ENCODE results near the gene REX1BD. TPM values are rescaled to one million over a fixed set of nuclear protein-coding genes. Genes with fewer than 3 reads are reported as not detected.

REX1BD gene
- total and polyA plus RNA-seq, 2 of the 13 experiments (the other 11 are each of a cell fraction or from before 2014, with no cell fraction given): 7.5 to 25.4 TPM

GRCh38 chr19:18626906-18627305 is 38.3 kb downstream of the REX1BD start:
- H3K4me1 ChIP-seq (ENCODE audit: insufficient read depth, low read length): no peaks in the 10 kb centered on the region
- no peaks in the 10 kb centered on the region for H3K36me3 ChIP-seq (replicated peaks in 1 of 2; ENCODE audit: control insufficient read depth in 1 of 2, insufficient read depth in 2 of 2, low read length in 2 of 2)
- H3K27ac ChIP-seq (ENCODE audit: extremely low read length, insufficient read depth, low read length): no peak overlapping the region
- intact Hi-C loops (cut with micrococcal nuclease; ENCODE audit: unreplicated experiment) (no loop called here), in situ Hi-C loops (cut with HindIII; ENCODE audit: extremely low pct_ligation_motif_present, low pct_unique_long_range_greater_than_20kb) (no loop called here)
- DNase-seq (ENCODE audit: low spot score): no peak
- ChIA-PET CTCF (ENCODE audit: low intra/inter-chr PET ratio, low total read pairs) (no interaction called here), POLR2A (no interaction called here)
- H4K20me1 ChIP-seq (ENCODE audit: insufficient read depth, low read length): no peaks in the 10 kb centered on the region
- H3K4me2 ChIP-seq (ENCODE audit: low read depth, low read length): no peak overlapping the region
- WGBS (ENCODE audit: low lambda C conversion rate): 37% methylated on average over 2 of the region's 2 CpGs
- BruUV-seq (replicated peaks): no TSS peak
- no peak for FAIRE-seq
- no peak overlapping the region for H2AFZ ChIP-seq (ENCODE audit: low read length)
- no peak overlapping the region for H3K9ac ChIP-seq (ENCODE audit: insufficient read depth, low read depth, low read length)
- peaks cover 0 to 8% of the 10 kb centered on the region in 2 experiments; a peak in 2 of 5 replicates for H3K27me3 ChIP-seq (ENCODE audit: control insufficient read depth in 1 of 2, insufficient read depth in 2 of 2, low read length in 2 of 2)
- no peak for ATAC-seq
- H3K79me2 ChIP-seq (ENCODE audit: insufficient read depth, low read length): no peaks in the 10 kb centered on the region
- H3K4me3 ChIP-seq (replicated peaks in 1 of 3; ENCODE audit: insufficient read depth in 1 of 3, low read depth in 2 of 3, low read length in 3 of 3): no peak overlapping the region
- H3K9me3 ChIP-seq (ENCODE audit: low read length): no peaks in the 10 kb centered on the region
- TF ChIP-seq RFX1 (IDR thresholded peaks at IDR 0.05) (peak; percentile 7; the same call in 1 of the 2 replicates), ZNF567 (CRISPR knock-in tag; IDR thresholded peaks at IDR 0.05; ENCODE audit: borderline replicate concordance) (no peak)

DNA sequence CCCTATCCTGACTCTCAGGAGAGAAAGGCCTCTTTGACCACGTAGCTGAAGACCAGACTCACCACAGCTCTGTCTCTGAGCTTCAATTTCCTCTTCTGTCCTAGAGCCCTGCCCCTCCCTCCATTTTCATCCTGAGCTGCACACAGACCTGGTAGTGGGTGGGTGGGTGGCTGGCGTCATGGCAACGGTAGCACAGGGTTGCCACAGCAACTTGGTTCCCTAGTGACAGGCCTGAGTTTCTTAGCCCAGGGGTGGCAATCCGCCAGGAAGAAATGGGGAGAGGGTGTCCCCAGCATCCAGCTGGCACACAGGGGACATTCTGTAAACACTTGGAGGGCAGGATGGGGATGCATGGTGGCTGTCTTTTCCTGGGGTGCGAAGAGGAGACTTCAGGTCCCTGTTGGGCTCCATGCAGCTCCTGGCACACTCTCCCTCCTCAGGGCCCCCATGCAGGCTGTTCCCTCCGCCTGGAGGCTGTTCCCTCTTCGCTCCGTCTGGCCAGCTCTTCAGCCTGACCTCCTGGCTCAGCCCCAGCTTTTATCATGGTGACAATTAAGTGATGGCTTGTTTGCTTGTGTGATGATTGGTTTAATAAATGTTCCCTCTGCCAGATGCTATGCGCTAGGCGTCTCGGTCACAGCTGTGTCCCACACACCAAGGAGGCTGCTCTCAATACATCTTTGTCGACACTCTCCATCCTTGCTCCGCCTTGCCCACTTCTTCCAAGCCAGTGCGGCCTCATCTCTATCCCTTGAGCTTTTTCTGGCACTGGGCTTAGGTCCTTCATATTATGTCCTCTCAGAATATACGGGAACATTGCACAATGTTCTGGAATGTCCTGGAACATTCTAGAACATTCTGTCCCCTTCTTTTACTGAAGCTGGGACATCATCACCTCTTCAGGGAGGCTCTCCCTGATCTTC is 40.8 kb downstream of the REX1BD start:
- FAIRE-seq: no peak
- no peak overlapping the region for H3K9ac ChIP-seq (ENCODE audit: insufficient read depth, low read depth, low read length)
- TF ChIP-seq ZNF761 (CRISPR knock-in tag; conservative IDR thresholded peaks at IDR 0.05) (no peak), RBM39 (IDR thresholded peaks at IDR 0.05; ENCODE audit: low read depth, low read length, poor library complexity, severe bottlenecking) (no peak), CEBPB (IDR thresholded peaks at IDR 0.05; ENCODE audit: borderline replicate concordance, low read depth, low read length) (0 out of 2 replicates have a peak, but pooled peaks have one; percentile 38), RFX1 (IDR thresholded peaks at IDR 0.05) (0 out of 2 replicates have a peak, but pooled peaks have one; percentile 14), THAP11 (CRISPR knock-in tag; IDR thresholded peaks at IDR 0.05) (no peak)
- TF ChIP-seq, protein P1, sequence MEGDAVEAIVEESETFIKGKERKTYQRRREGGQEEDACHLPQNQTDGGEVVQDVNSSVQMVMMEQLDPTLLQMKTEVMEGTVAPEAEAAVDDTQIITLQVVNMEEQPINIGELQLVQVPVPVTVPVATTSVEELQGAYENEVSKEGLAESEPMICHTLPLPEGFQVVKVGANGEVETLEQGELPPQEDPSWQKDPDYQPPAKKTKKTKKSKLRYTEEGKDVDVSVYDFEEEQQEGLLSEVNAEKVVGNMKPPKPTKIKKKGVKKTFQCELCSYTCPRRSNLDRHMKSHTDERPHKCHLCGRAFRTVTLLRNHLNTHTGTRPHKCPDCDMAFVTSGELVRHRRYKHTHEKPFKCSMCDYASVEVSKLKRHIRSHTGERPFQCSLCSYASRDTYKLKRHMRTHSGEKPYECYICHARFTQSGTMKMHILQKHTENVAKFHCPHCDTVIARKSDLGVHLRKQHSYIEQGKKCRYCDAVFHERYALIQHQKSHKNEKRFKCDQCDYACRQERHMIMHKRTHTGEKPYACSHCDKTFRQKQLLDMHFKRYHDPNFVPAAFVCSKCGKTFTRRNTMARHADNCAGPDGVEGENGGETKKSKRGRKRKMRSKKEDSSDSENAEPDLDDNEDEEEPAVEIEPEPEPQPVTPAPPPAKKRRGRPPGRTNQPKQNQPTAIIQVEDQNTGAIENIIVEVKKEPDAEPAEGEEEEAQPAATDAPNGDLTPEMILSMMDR (CRISPR knock-in tag; IDR thresholded peaks at IDR 0.05): no peak
- TF ChIP-seq, protein P2, sequence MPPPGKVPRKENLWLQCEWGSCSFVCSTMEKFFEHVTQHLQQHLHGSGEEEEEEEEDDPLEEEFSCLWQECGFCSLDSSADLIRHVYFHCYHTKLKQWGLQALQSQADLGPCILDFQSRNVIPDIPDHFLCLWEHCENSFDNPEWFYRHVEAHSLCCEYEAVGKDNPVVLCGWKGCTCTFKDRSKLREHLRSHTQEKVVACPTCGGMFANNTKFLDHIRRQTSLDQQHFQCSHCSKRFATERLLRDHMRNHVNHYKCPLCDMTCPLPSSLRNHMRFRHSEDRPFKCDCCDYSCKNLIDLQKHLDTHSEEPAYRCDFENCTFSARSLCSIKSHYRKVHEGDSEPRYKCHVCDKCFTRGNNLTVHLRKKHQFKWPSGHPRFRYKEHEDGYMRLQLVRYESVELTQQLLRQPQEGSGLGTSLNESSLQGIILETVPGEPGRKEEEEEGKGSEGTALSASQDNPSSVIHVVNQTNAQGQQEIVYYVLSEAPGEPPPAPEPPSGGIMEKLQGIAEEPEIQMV (CRISPR knock-in tag; IDR thresholded peaks at IDR 0.05; ENCODE audit: low read depth): no peak
- peaks cover 0 to 14% of the 10 kb centered on the region in 2 experiments; a peak in 2 of 5 replicates for H3K27me3 ChIP-seq (ENCODE audit: control insufficient read depth in 1 of 2, insufficient read depth in 2 of 2, low read length in 2 of 2)
- POLR2A ChIA-PET: no interaction called here
- CTCF ChIA-PET (ENCODE audit: low intra/inter-chr PET ratio, low total read pairs): no interaction called here
- no peaks in the 10 kb centered on the region for H3K36me3 ChIP-seq (replicated peaks in 1 of 2; ENCODE audit: control insufficient read depth in 1 of 2, insufficient read depth in 2 of 2, low read length in 2 of 2)
- no peak overlapping the region for H3K4me3 ChIP-seq (replicated peaks in 1 of 3; ENCODE audit: insufficient read depth in 1 of 3, low read depth in 2 of 3, low read length in 3 of 3)
- H3K27ac ChIP-seq (ENCODE audit: extremely low read length, insufficient read depth, low read length): no peak overlapping the region
- intact Hi-C loops (cut with micrococcal nuclease; ENCODE audit: unreplicated experiment) (no loop called here), in situ Hi-C loops (cut with HindIII; ENCODE audit: extremely low pct_ligation_motif_present, low pct_unique_long_range_greater_than_20kb) (no loop called here)
- no TSS peak for BruUV-seq (replicated peaks)
- DNase-seq (ENCODE audit: low spot score): no peak
- no peak for ATAC-seq
- H2AFZ ChIP-seq (ENCODE audit: low read length): no peak overlapping the region
- H4K20me1 ChIP-seq (ENCODE audit: insufficient read depth, low read length): no peaks in the 10 kb centered on the region
- peaks cover 11% of the 10 kb centered on the region for H3K4me1 ChIP-seq (ENCODE audit: insufficient read depth, low read length)
- H3K9me3 ChIP-seq (ENCODE audit: low read length): no peaks in the 10 kb centered on the region
- WGBS (ENCODE audit: low lambda C conversion rate): 51% methylated on average over 14 of the region's 15 CpGs
- H3K79me2 ChIP-seq (ENCODE audit: insufficient read depth, low read length): no peaks in the 10 kb centered on the region
- no peak overlapping the region for H3K4me2 ChIP-seq (ENCODE audit: low read depth, low read length)
